HFFc6 (cell line): Measurements from ENCODE around the gene PFKFB4. TPM values are rescaled to one million over a fixed set of nuclear protein-coding genes. Genes with fewer than 3 reads are reported as not detected.

Experiments used
- DNase-seq: peaks from one replicate; pipeline ENCODE4 v3.0.0-alpha.2; 2018
- H3K27ac Mint-ChIP-seq: 2 replicates; pipeline ENCODE4 v1.8.0; 2020; ENCODE audit warnings: mild to moderate bottlenecking, mixed read lengths
- H3K27me3 Mint-ChIP-seq: 2 replicates; pipeline ENCODE4 v1.8.0; 2021; ENCODE audit warnings: mild to moderate bottlenecking, moderate library complexity, mixed read lengths; ENCODE audit not compliant: insufficient read depth
- H3K36me3 Mint-ChIP-seq: 2 replicates; pipeline ENCODE4 v1.8.0; 2021; ENCODE audit warnings: low read depth, mixed read lengths
- H3K4me1 Mint-ChIP-seq: 2 replicates; pipeline ENCODE4 v1.8.0; 2020; ENCODE audit warnings: low read depth, mixed read lengths
- H3K4me3 Mint-ChIP-seq: 2 replicates; pipeline ENCODE4 v1.8.0; 2020; ENCODE audit warnings: mild to moderate bottlenecking, moderate library complexity, mixed read lengths
- H3K9me3 Mint-ChIP-seq: 2 replicates; pipeline ENCODE4 v1.8.0; 2020; ENCODE audit warnings: mild to moderate bottlenecking, mixed read lengths
- CTCF ChIP-seq: fragments of 200-600 bp; sonication (generic); IDR thresholded peaks from 2 replicates; pipeline ENCODE4 v1.5.0; 2021; ENCODE audit warnings: antibody characterized with exemption, mild to moderate bottlenecking
- total RNA-seq, 6 experiments: library from RNA; stranded (reverse); fragmentation: NEBNext Ultra II Directional; extraction: Animal tissue kit (Norgen Biotek cat#: 25700); gene quantifications; 2 replicates in 1 of 6; 3 replicates in 5 of 6; pipeline ENCODE4 v1.2.3, GENCODE V29; 2021

PFKFB4 gene
- total RNA-seq, 6 experiments from 2014 or later: 7.5 to 10.5 (median 8.9) TPM

GRCh38 chr3:48564667-48565066 is 8.1 kb upstream of the PFKFB4 start:
- DNase-seq: no peak
- Mint-ChIP-seq H3K4me3 (no peak overlapping the region), H3K36me3 (peaks cover 22% of the 10 kb centered on the region), H3K9me3 (no peaks in the 10 kb centered on the region; the same call in 1 of the 2 replicates), H3K27ac (peak overlapping the region; percentile 97), H3K4me1 (peaks cover 75% of the 10 kb centered on the region), H3K27me3 (peaks cover 13% of the 10 kb centered on the region)
- TF ChIP-seq CTCF: no peak

DNA sequence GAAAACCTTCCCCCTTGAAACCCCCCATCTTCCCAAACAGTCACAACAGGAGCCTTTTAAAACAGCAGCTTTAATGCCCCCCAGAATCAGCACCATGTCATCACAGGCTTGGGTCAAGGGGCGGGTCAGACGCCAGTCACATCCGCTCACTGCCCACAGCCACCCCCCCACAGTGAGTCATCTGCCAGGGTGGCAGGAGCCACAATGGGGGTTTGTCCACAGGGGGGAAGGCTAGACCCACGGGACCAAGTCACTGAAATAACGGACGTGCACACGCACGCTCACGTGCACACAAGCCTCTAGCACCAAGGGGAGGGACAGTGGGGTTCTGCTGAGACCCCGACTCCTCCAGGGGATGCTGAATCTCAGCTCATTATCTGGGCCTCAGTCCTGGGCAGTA is 7.4 kb upstream of the PFKFB4 start:
- H3K36me3 Mint-ChIP-seq: peaks cover 22% of the 10 kb centered on the region
- peak overlapping the region; percentile 97 for H3K27ac Mint-ChIP-seq
- H3K4me3 Mint-ChIP-seq: peak overlapping the region; percentile 57
- peaks cover 13% of the 10 kb centered on the region for H3K27me3 Mint-ChIP-seq
- no peaks in the 10 kb centered on the region; the same call in 1 of the 2 replicates for H3K9me3 Mint-ChIP-seq
- H3K4me1 Mint-ChIP-seq: peaks cover 81% of the 10 kb centered on the region
- peak; percentile 77 for DNase-seq
- no peak for TF ChIP-seq CTCF

DNA sequence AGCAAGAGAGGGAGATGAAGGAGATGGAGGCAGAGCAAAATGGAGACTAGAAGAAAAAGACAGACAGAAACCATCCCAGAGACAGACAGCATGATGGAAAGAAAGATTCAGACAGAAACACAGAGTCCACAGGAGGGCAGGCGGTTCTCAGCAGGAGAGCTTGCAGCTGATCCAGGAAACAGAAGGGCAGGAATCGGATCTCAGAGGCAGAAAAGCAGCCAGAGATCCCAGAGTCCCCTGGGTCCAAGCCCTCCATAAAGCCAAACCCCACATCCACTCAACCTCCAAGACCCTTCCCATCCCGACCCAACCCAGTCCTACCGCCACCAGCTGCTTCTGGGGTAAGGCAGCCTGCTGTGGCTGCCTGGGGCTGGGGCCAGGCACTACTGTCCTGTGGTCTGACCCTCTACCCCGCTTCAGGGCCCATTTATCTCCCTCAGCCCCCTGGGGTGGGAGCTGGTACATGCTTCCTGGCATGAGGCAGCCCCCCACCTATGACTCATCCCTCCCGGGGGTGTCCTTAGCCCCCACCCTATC is 6.8 kb upstream of the PFKFB4 start, which contains the start of gene UCN2:
TSS of gene UCN2 (minus strand) at position 400 of the 537 bp plus-strand sequence. CDS start 657 bp downstream, outside the sequence.
- peak; percentile 24 for DNase-seq
- Mint-ChIP-seq H3K4me3 (peak within 1 kb of the TSS; percentile 57), H3K4me1 (peaks cover 87% of the 10 kb centered on the region), H3K36me3 (peaks cover 22% of the 10 kb centered on the region), H3K27ac (peak within 1 kb of the TSS; percentile 97), H3K9me3 (no peaks in the 10 kb centered on the region; the same call in 1 of the 2 replicates), H3K27me3 (peaks cover 13% of the 10 kb centered on the region)
- TF ChIP-seq CTCF: no peak

DNA sequence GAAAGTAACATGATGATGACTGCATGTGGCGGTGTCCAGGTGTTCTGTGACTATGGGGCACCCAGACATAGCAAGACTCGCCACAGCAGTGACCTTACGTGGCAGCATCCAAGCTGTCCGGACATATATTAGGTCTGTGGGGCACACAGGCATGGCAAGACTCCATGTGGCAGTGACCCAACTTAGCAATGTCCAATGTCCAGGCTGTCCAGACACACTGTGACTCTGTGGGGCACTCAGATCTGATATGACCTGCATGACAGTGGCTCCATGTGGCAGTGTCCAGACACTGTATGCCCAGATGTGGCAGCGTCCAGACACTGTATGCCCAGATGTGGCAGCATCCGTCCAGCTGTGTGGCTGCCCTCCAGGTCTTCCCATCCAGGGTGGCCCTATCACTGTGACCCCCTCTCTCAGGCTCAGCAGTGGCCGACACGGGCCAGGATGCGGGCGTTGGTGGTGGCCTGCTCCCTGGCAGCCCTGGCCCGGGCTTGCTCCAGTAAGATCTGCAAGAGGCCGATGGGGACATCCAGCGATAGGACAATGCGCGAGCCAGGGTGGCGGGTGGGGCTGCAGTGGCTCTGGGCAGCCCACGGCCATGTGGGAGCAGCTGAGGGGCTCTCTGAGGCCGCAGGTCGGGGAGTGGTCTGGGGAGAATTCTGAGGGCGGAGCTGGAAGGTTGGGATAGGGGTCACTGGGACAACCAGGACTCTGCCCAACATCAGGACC is 5.9 kb upstream of the PFKFB4 start:
- Mint-ChIP-seq H3K27ac (peak overlapping the region; percentile 97), H3K36me3 (peaks cover 16% of the 10 kb centered on the region), H3K27me3 (peaks cover 13% of the 10 kb centered on the region), H3K4me3 (no peak overlapping the region), H3K4me1 (peaks cover 88% of the 10 kb centered on the region), H3K9me3 (no peaks in the 10 kb centered on the region; the same call in 1 of the 2 replicates)
- DNase-seq: no peak
- TF ChIP-seq CTCF: no peak

- DNase-seq: peak; percentile 55
- Mint-ChIP-seq H3K27me3 (peaks cover 13% of the 10 kb centered on the region), H3K9me3 (no peaks in the 10 kb centered on the region; the same call in 1 of the 2 replicates), H3K36me3 (peaks cover 11% of the 10 kb centered on the region; the same call in 1 of the 2 replicates), H3K4me3 (peak overlapping the region; percentile 62), H3K27ac (peak overlapping the region; percentile 95), H3K4me1 (peaks cover 75% of the 10 kb centered on the region)
- TF ChIP-seq CTCF: peak; percentile 60
Observed at GRCh38 chr3:48561045-48561736, 4.6 kb upstream of the PFKFB4 start.
